Hematopoietic multipotent progenitor cell treated with erythropoietin and hydrocortisone succinate and interleukin-3 and kit ligand, for 6 days (in vitro differentiated cells): ENCODE results near the gene FAM76B.
A peak's percentile ranks its signal among the peaks of the same experiment; 100 is the strongest.
"Not testable (repeated sequence)": the region's sequence is repeated elsewhere in the genome, so short reads cannot be mapped to it uniquely, and the experiment has no call there.

ENCODE experiments used
- DNase-seq: peaks from one replicate; pipeline ENCODE4 v3.0.0-alpha.2; 2015

FAM76B gene

GRCh38 chr11:95789506-95790122 is at the start of gene FAM76B:
Gene FAM76B, minus strand, starts transcription at chr11:95789782. Its CDS starts 304 bp downstream, at chr11:95789478.
- DNase-seq: peak; percentile 99

GRCh38 chr11:95835768-95836488 is 46.3 kb upstream of the FAM76B start:
- peak; percentile 80 for DNase-seq

GRCh38 chr11:95835351-95835750 is 45.8 kb upstream of the FAM76B start:
- DNase-seq: no peak

GRCh38 chr11:95833378-95833777 is 43.8 kb upstream of the FAM76B start:
- DNase-seq: no peak

- no peak for DNase-seq
Observed at GRCh38 chr11:95832763-95833162, 43.2 kb upstream of the FAM76B start.

GRCh38 chr11:95831198-95831883 is 41.8 kb upstream of the FAM76B start:
- no peak for DNase-seq

GRCh38 chr11:95829580-95830259 is 40.1 kb upstream of the FAM76B start:
- no peak for DNase-seq

- DNase-seq: no peak
Observed at GRCh38 chr11:95827696-95828095, 38.1 kb upstream of the FAM76B start.

- no peak for DNase-seq
Observed at GRCh38 chr11:95821640-95822039, 32.1 kb upstream of the FAM76B start.

GRCh38 chr11:95816037-95816436 is 26.5 kb upstream of the FAM76B start:
- no peak for DNase-seq

- DNase-seq: not testable (repeated sequence)
Observed at GRCh38 chr11:95811052-95811451, 21.5 kb upstream of the FAM76B start.

- not testable (repeated sequence) for DNase-seq
Observed at GRCh38 chr11:95806464-95806863, 16.9 kb upstream of the FAM76B start.

GRCh38 chr11:95805869-95806268 is 16.3 kb upstream of the FAM76B start:
- no peak for DNase-seq

GRCh38 chr11:95803973-95804372 is 14.4 kb upstream of the FAM76B start:
- DNase-seq: no peak

GRCh38 chr11:95802806-95803205 is 13.2 kb upstream of the FAM76B start:
- DNase-seq: no peak

GRCh38 chr11:95800438-95800837 is 10.9 kb upstream of the FAM76B start:
- DNase-seq: no peak

GRCh38 chr11:95799546-95799945 is 10.0 kb upstream of the FAM76B start:
- no peak for DNase-seq

GRCh38 chr11:95796501-95796900 is 6.9 kb upstream of the FAM76B start:
- no peak for DNase-seq

- DNase-seq: no peak
Observed at GRCh38 chr11:95795627-95796295, 6.2 kb upstream of the FAM76B start.

- DNase-seq: no peak
Observed at GRCh38 chr11:95794086-95794485, 4.5 kb upstream of the FAM76B start.

- DNase-seq: no peak
Observed at GRCh38 chr11:95793116-95793515, 3.5 kb upstream of the FAM76B start.

- no peak for DNase-seq
Observed at GRCh38 chr11:95792700-95793099, 3.1 kb upstream of the FAM76B start.

GRCh38 chr11:95792200-95792599 is 2.6 kb upstream of the FAM76B start:
- no peak for DNase-seq
